Sigmoid colon (tissue), 7 donors: ENCODE data around the gene LDLRAD2. TPM values are rescaled to one million over a fixed set of nuclear protein-coding genes. Genes with fewer than 3 reads are reported as not detected.

Source experiments
- DNase-seq: peaks from one replicate; pipeline ENCODE4 v3.0.0-alpha.2; 2019
- H3K27ac ChIP-seq, 4 donors: fragments of 200-600 bp; sonication (generic); one replicate each; pipeline ENCODE4 v1.5.1; 2016 to 2019; ENCODE audit warnings: mild to moderate bottlenecking in 1 of 4
- H3K27me3 ChIP-seq, 3 donors: fragments of 200-600 bp; sonication (generic); one replicate each; pipeline ENCODE4 v1.5.1; 2019; ENCODE audit warnings: mild to moderate bottlenecking in 1 of 3
- H3K36me3 ChIP-seq, 4 donors: fragments of 200-600 bp; sonication (generic); one replicate each; pipeline ENCODE4 v1.5.1; 2016 to 2019
- H3K4me1 ChIP-seq, 4 donors: fragments of 200-600 bp; sonication (generic); one replicate each; pipeline ENCODE4 v1.5.1; 2017 to 2019
- H3K4me3 ChIP-seq, 4 donors: fragments of 200-600 bp; sonication (generic); one replicate each; pipeline ENCODE4 v1.5.1; 2017 to 2019; ENCODE audit warnings: mild to moderate bottlenecking in 2 of 4, moderate library complexity in 1 of 4
- H3K9me3 ChIP-seq, 4 donors: fragments of 200-600 bp in 3 of 4; sonication (generic) in 3 of 4; one replicate each; pipeline versions ENCODE4 v1.5.1 to v1.6.1; 2013 to 2019
- EP300 ChIP-seq, 4 donors: sonication (generic); formaldehyde crosslinking; IDR thresholded peaks; one replicate each; pipeline ENCODE4 v1.6.1; 2017; ENCODE audit warnings: antibody characterized with exemption in 4 of 4
- POLR2A ChIP-seq, 2 donors: fragments of 450-650 bp; IDR thresholded peaks; one replicate each; pipeline ENCODE4 v1.6.1; 2016; ENCODE audit warnings: antibody characterized with exemption in 2 of 2, mild to moderate bottlenecking in 2 of 2, moderate library complexity in 2 of 2
- POLR2AphosphoS5 ChIP-seq, 4 donors: sonication (generic); formaldehyde crosslinking; IDR thresholded peaks; one replicate each; pipeline ENCODE4 v1.6.1; 2017; ENCODE audit warnings: antibody characterized with exemption in 4 of 4
- WGBS, 2 donors: extraction: QIAGEN DNeasy Blood & Tissue Kit; methylation state at CpG; one replicate each; pipeline ENCODE4 v1.1.7; 2013; 5-methylcytosine and 5-hydroxymethylcytosine counted together
- intact Hi-C: fragments of 100-400 bp; cut with DNase I; formaldehyde crosslinking; loops from one replicate; pipeline ENCODE4 v1.15.1; 2023
- polyA plus RNA-seq, 3 donors: library from polyadenylated mRNA; stranded (reverse); fragments of 200-250 nt; gene quantifications; one replicate each; pipeline ENCODE4 v1.2.3, GENCODE V29; 2013
- total RNA-seq, 4 donors: library from RNA; depleted of rRNA; stranded (reverse); fragments of >200 nt; gene quantifications; one replicate each; pipeline ENCODE4 v1.1.0, GENCODE V29; 2016
- TF ChIP-seq, protein P1 (sequence below), 4 experiments: fragments of 450-650 bp in 3 of 4; fragments of 200-600 bp in 1 of 4; IDR thresholded peaks; one replicate each; pipeline ENCODE4 v1.5.1; 2016 to 2019; ENCODE audit warnings: antibody characterized with exemption in 4 of 4, mild to moderate bottlenecking in 3 of 4, moderate library complexity in 2 of 4
- donor health status: healthy with polysubstance abuse.
- donor health status: Bipolar disorder and iron deficiency.
- donor health status: healthy.

The LDLRAD2 gene
- total and polyA plus RNA-seq, 7 donors, result under 0.01 to 1.4 (median 0.23) TPM; not detected in 2

DNA sequence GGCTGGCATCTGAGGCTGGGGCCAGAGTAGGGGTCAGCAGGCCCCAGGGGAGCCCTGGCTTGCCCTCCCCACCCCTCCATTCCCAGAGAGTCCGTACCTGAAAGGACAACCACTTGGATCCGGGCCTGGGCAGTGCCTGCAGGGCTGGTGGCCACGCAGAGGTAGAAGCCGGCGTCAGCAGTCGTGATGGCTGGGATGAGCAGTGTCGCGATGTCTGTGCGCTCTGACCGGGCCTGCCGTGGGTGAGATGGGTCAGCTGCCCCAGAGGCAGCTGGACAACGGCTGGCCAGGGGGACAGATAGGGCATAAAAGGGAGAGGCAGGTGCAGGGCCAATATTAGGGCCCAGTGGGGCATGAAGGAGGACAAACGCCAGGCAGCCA lies 42.7 kb downstream of the LDLRAD2 start:
- peaks cover 78 to 100% (median 94%) of the 10 kb centered on the region in 4 donors for H3K36me3 ChIP-seq
- H3K4me1 ChIP-seq, result no peaks in the 10 kb centered on the region
- H3K27me3 ChIP-seq, result no peaks in the 10 kb centered on the region
- no peak overlapping the region for H3K4me3 ChIP-seq
- 95% methylated on average over 13 of the region's 13 CpGs for WGBS, 2 donors
- intact Hi-C loops, result no loop called here
- TF ChIP-seq, protein P1, sequence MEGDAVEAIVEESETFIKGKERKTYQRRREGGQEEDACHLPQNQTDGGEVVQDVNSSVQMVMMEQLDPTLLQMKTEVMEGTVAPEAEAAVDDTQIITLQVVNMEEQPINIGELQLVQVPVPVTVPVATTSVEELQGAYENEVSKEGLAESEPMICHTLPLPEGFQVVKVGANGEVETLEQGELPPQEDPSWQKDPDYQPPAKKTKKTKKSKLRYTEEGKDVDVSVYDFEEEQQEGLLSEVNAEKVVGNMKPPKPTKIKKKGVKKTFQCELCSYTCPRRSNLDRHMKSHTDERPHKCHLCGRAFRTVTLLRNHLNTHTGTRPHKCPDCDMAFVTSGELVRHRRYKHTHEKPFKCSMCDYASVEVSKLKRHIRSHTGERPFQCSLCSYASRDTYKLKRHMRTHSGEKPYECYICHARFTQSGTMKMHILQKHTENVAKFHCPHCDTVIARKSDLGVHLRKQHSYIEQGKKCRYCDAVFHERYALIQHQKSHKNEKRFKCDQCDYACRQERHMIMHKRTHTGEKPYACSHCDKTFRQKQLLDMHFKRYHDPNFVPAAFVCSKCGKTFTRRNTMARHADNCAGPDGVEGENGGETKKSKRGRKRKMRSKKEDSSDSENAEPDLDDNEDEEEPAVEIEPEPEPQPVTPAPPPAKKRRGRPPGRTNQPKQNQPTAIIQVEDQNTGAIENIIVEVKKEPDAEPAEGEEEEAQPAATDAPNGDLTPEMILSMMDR (IDR thresholded peaks at IDR 0.05), result no peak
- TF ChIP-seq POLR2A (IDR thresholded peaks at IDR 0.05) (no peak), POLR2AphosphoS5 (IDR thresholded peaks at IDR 0.05) (no peak), EP300 (IDR thresholded peaks at IDR 0.05) (no peak)
- H3K9me3 ChIP-seq, result no peaks in the 10 kb centered on the region
- no peak for DNase-seq
- peak overlapping the region in 1 of 4 donors; percentile 11 for H3K27ac ChIP-seq

DNA sequence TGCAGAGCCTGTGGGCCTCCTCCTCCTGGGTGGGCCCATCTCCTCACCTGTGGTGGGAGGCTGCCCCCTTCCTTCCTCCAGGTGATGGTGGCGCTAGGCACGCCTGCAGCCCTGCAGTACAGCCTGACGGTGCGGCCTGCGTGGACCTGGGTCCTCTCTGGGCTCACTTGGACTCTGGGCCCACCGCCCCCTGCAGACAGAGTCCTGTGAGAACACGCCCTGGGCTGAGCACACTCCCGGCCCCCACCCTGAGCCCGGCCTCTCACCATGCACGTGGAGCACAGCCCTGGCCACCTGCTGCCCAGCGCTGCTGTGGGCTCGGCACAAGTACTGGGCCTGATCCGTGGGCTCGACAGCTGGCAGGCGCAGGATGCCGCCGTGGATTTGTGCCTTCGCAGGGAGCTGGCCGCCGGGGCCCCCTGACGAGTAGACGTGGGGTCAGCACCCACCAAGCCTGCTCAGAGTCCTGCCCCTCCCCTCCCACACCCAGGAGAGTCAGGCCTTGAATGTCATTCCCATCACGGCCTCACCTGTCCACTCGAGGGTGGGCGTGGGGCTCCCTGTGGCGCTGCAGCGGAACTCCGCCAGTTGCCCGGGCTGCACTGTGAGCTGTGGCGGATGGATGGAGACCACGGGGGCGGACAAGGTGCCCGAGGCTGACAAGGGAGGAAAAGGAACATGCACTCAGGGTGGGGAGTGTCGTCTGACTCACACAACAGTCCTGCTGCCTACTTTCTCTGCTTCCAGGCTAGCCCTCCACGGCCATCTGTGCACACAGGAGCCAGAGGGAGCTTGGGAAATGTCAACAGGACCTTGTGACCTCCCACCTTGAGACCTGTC lies 43.4 kb downstream of the LDLRAD2 start:
- WGBS, 2 donors, result 89 to 90% methylated on average over 35 of the region's 35 CpGs
- intact Hi-C loops, result no loop called here
- Histone ChIP-seq H3K4me1 (no peaks in the 10 kb centered on the region), H3K36me3 (peaks cover 78 to 100% (median 95%) of the 10 kb centered on the region in 4 donors), H3K27me3 (no peaks in the 10 kb centered on the region), H3K27ac (peak overlapping the region; percentile 1 to 88 (median 34)), H3K4me3 (no peak overlapping the region), H3K9me3 (no peaks in the 10 kb centered on the region)
- TF ChIP-seq POLR2AphosphoS5 (IDR thresholded peaks at IDR 0.05) (no peak), EP300 (IDR thresholded peaks at IDR 0.05) (no peak), POLR2A (IDR thresholded peaks at IDR 0.05) (no peak)
- TF ChIP-seq, protein P1 (IDR thresholded peaks at IDR 0.05), result no peak
- DNase-seq, result no peak

GRCh38 chr1:21857142-21857839 lies 45.2 kb downstream of the LDLRAD2 start:
- Histone ChIP-seq H3K27ac (peak overlapping the region; percentile 9 to 88 (median 33)), H3K27me3 (no peaks in the 10 kb centered on the region), H3K4me3 (no peak overlapping the region), H3K36me3 (peaks cover 81 to 100% (median 95%) of the 10 kb centered on the region in 4 donors), H3K9me3 (no peaks in the 10 kb centered on the region), H3K4me1 (peaks cover 0 to 10% (median 3%) of the 10 kb centered on the region in 4 donors)
- TF ChIP-seq, protein P1 (IDR thresholded peaks at IDR 0.05), result no peak
- TF ChIP-seq POLR2A (IDR thresholded peaks at IDR 0.05) (no peak), POLR2AphosphoS5 (IDR thresholded peaks at IDR 0.05) (no peak), EP300 (IDR thresholded peaks at IDR 0.05) (no peak)
- DNase-seq, result no peak
- intact Hi-C loops, result no loop called here
- 87 to 91% methylated on average over 14 of the region's 14 CpGs for WGBS, 2 donors

DNA sequence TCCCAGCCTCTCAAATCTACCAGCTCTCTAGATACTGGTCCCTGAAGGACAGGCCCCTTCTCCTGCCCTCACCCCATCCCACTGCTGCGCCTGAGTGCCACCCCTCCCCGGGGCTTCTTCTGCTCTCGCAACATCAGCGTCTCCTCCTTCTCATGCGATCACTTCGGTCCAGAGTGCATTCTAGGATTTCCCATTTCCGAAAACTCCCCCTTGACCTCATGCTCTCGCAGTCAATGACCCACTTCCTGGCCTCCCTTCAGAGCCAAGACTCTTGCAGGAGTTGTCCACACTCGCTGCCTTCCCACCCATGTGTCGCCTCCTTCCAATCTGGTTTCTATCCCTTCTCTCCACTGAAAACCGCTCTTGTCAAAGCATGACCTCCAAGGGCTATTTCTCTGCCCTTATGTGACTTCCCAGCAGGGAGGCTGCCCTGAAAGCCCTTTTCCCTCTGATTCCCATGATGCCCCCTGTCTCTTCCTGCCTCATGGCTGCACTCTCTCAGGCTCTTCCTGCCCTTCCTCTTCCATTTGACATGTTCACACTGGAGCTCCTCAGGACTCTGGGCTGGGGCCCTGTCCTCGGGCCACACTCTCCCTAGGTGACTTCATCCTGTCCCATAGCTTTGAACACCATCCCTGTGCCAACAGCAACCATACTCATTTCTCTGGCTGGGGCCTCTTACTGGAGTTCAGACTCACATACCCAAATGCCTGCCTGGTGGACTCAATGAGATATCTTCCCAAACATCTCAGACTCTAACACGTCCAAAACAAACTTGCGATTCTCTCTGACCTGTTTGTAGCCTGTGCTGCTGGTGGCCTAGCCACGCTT lies 46.0 kb downstream of the LDLRAD2 start:
- Histone ChIP-seq H3K27me3 (no peaks in the 10 kb centered on the region), H3K4me1 (peaks cover 0 to 14% (median 6%) of the 10 kb centered on the region in 4 donors), H3K27ac (peak overlapping the region; percentile 9 to 88 (median 33)), H3K4me3 (no peak overlapping the region), H3K36me3 (peaks cover 74 to 97% (median 87%) of the 10 kb centered on the region in 4 donors), H3K9me3 (no peaks in the 10 kb centered on the region)
- 84 to 85% methylated on average over 15 of the region's 15 CpGs for WGBS, 2 donors
- DNase-seq, result no peak
- intact Hi-C loops, result no loop called here
- TF ChIP-seq, protein P1 (IDR thresholded peaks at IDR 0.05), result no peak
- TF ChIP-seq POLR2A (IDR thresholded peaks at IDR 0.05), result no peak
- no peak for TF ChIP-seq EP300 (IDR thresholded peaks at IDR 0.05)
- TF ChIP-seq POLR2AphosphoS5 (IDR thresholded peaks at IDR 0.05), result no peak
